H1 (cell line): ENCODE data around the gene CFAP92. TPM values are rescaled to one million over a fixed set of nuclear protein-coding genes. Genes with fewer than 3 reads are reported as not detected.
A peak's percentile ranks its signal among the peaks of the same experiment; 100 is the strongest.

ENCODE experiments used
- CTCF ChIA-PET: fragments of 300-600 bp; sonication (Branson Sonifier 250); formaldehyde crosslinking; loops from one replicate; lab custom pipeline; 2021; ENCODE audit not compliant: partially characterized antibody; lab: Charles Lee
- POLR2A ChIA-PET: fragments of 300-600 bp; sonication (Branson Sonifier 250); formaldehyde crosslinking; loops from one replicate; lab custom pipeline; 2021; ENCODE audit warnings: inconsistent platforms; ENCODE audit not compliant: partially characterized antibody; lab: Charles Lee
- DNase-seq, 2 experiments: peaks; one replicate each; pipeline versions ENCODE4 v3.0.0 to v3.0.0-alpha.2; 2010 to 2022; ENCODE audit warnings: low spot score in 2 of 2, low read depth in 1 of 2, mixed read lengths in 1 of 2
- FAIRE-seq: peaks from 2 replicates; lab custom pipeline; 2011; peaks lifted over from hg19 to GRCh38; lab: Jason Lieb, UNC
- H2AFZ ChIP-seq: 2 replicates; pipeline ENCODE4 v1.8.1; 2012; ENCODE audit warnings: low read length, inconsistent platforms
- H2AK5ac ChIP-seq: 2 replicates; pipeline ENCODE4 v1.6.1; 2013; ENCODE audit warnings: low read depth, low read length
- H2BK120ac ChIP-seq: replicated peaks from 2 replicates; pipeline ENCODE3; 2013; ENCODE audit warnings: low read depth, low read length, inconsistent platforms
- H2BK12ac ChIP-seq: 2 replicates; pipeline ENCODE4 v1.6.1; 2013; ENCODE audit warnings: low read depth, low read length
- H2BK15ac ChIP-seq: 2 replicates; pipeline ENCODE4 v1.6.1; 2013; ENCODE audit warnings: low read length
- H2BK20ac ChIP-seq: 2 replicates; pipeline ENCODE4 v1.6.1; 2013; ENCODE audit warnings: low read length
- H2BK5ac ChIP-seq: 2 replicates; pipeline ENCODE4 v1.6.1; 2013; ENCODE audit warnings: low read depth, low read length
- H3K14ac ChIP-seq: 2 replicates; pipeline ENCODE4 v1.6.1; 2013; ENCODE audit warnings: inconsistent platforms; ENCODE audit not compliant: insufficient read length
- H3K18ac ChIP-seq: 2 replicates; pipeline ENCODE4 v1.6.1; 2013; ENCODE audit warnings: low read length; ENCODE audit errors: extremely low read depth
- H3K23ac ChIP-seq: 2 replicates; pipeline ENCODE4 v1.6.1; 2013; ENCODE audit warnings: inconsistent platforms; ENCODE audit not compliant: insufficient read length
- H3K23me2 ChIP-seq: 2 replicates; pipeline ENCODE4 v1.6.1; 2013; ENCODE audit warnings: low read depth, low read length
- H3K27ac ChIP-seq: 2 replicates; pipeline ENCODE4 v1.6.1; 2011; ENCODE audit warnings: low read depth, low read length, inconsistent platforms
- H3K27me3 ChIP-seq, 4 experiments: replicated peaks in 1 of 4; 1 replicate in 1 of 4; 2 replicates in 3 of 4; pipeline versions ENCODE4 v1.6.1 to v1.8.1; 2011 to 2013; ENCODE audit warnings: low read length in 3 of 4, mild to moderate bottlenecking in 3 of 4, inconsistent platforms in 2 of 4, mixed read lengths in 2 of 4, moderate library complexity in 1 of 4; ENCODE audit not compliant: control insufficient read depth in 3 of 4, insufficient read depth in 3 of 4; ENCODE audit errors: extremely low read depth in 1 of 4
- H3K36me3 ChIP-seq, 4 experiments: 2 replicates each; pipeline versions ENCODE4 v1.6.1 to v1.8.1; 2011 to 2013; ENCODE audit warnings: mild to moderate bottlenecking in 4 of 4, low read length in 3 of 4, moderate library complexity in 2 of 4, control low read depth in 1 of 4, inconsistent platforms in 1 of 4; ENCODE audit not compliant: insufficient read depth in 4 of 4, control insufficient read depth in 2 of 4
- H3K4ac ChIP-seq: replicated peaks from 2 replicates; pipeline ENCODE3; 2013; ENCODE audit warnings: low read length, low read depth, mixed read lengths, inconsistent platforms; ENCODE audit not compliant: insufficient read length
- H3K4me1 ChIP-seq, 4 experiments: replicated peaks in 1 of 4; 1 replicate in 1 of 4; 2 replicates in 3 of 4; pipeline versions ENCODE4 v1.6.1 to v1.8.1; 2011 to 2013; ENCODE audit warnings: low read length in 3 of 4, inconsistent platforms in 2 of 4, mixed read lengths in 1 of 4; ENCODE audit not compliant: insufficient read depth in 4 of 4, control insufficient read depth in 3 of 4
- H3K4me2 ChIP-seq, 2 experiments: 2 replicates each; pipeline versions ENCODE4 v1.6.1 to v1.8.1; 2011 to 2013; ENCODE audit warnings: low read depth in 2 of 2, low read length in 2 of 2, control low read depth in 1 of 2, inconsistent platforms in 1 of 2, mild to moderate bottlenecking in 1 of 2; ENCODE audit not compliant: insufficient read depth in 1 of 2
- H3K4me3 ChIP-seq, 4 experiments: fragments of 200-600, 300-600 bp in 1 of 4; sonication (generic), shearing (Covaris generic), sonication (Bioruptor Twin) in 1 of 4; 2 replicates each; pipeline versions ENCODE4 v1.5.1 to v1.8.1; 2011 to 2016; ENCODE audit warnings: low read length in 4 of 4, low read depth in 3 of 4, control low read depth in 2 of 4, inconsistent platforms in 2 of 4, mild to moderate bottlenecking in 2 of 4, mixed read lengths in 1 of 4, moderate library complexity in 1 of 4; ENCODE audit not compliant: insufficient read depth in 2 of 4; ENCODE audit errors: extremely low read depth in 1 of 4
- H3K56ac ChIP-seq: replicated peaks from 2 replicates; pipeline ENCODE3; 2013; ENCODE audit warnings: low read depth, mild to moderate bottlenecking, mixed read lengths, low read length, inconsistent platforms; ENCODE audit not compliant: insufficient read length
- H3K79me1 ChIP-seq: 2 replicates; pipeline ENCODE4 v1.6.1; 2013; ENCODE audit warnings: low read depth, low read length, control low read depth
- H3K79me2 ChIP-seq, 2 experiments: 2 replicates each; pipeline versions ENCODE4 v1.6.1 to v1.8.1; 2012 to 2013; ENCODE audit warnings: low read length in 2 of 2, mild to moderate bottlenecking in 2 of 2, inconsistent platforms in 1 of 2; ENCODE audit not compliant: insufficient read depth in 2 of 2, control insufficient read depth in 1 of 2
- H3K9ac ChIP-seq, 4 experiments: replicated peaks in 1 of 4; 1 replicate in 1 of 4; 2 replicates in 3 of 4; pipeline versions ENCODE4 v1.6.1 to v1.8.1; 2011 to 2013; ENCODE audit warnings: low read depth in 3 of 4, low read length in 3 of 4, control low read depth in 2 of 4, mild to moderate bottlenecking in 2 of 4, moderate library complexity in 2 of 4, inconsistent platforms in 1 of 4; ENCODE audit errors: extremely low read depth in 1 of 4
- H3K9me3 ChIP-seq, 2 experiments: 2 replicates each; pipeline versions ENCODE4 v1.6.1 to v1.8.1; 2012 to 2013; ENCODE audit warnings: mild to moderate bottlenecking in 2 of 2, moderate library complexity in 2 of 2, control low read depth in 1 of 2, inconsistent platforms in 1 of 2, low read depth in 1 of 2, low read length in 1 of 2, mixed read lengths in 1 of 2; ENCODE audit not compliant: insufficient read depth in 2 of 2
- H4K20me1 ChIP-seq, 2 experiments: replicated peaks in 1 of 2; 2 replicates each; pipeline versions ENCODE3 to v1.8.1; 2011 to 2013; ENCODE audit warnings: inconsistent platforms in 2 of 2, low read length in 2 of 2, mild to moderate bottlenecking in 1 of 2; ENCODE audit not compliant: insufficient read depth in 2 of 2, control insufficient read depth in 1 of 2
- H4K5ac ChIP-seq: 2 replicates; pipeline ENCODE4 v1.6.1; 2013; ENCODE audit warnings: low read length, low read depth, mixed read lengths, inconsistent platforms; ENCODE audit not compliant: insufficient read length
- H4K8ac ChIP-seq: 2 replicates; pipeline ENCODE4 v1.8.0; 2013; ENCODE audit warnings: mild to moderate bottlenecking, moderate library complexity, low read length, inconsistent platforms; ENCODE audit not compliant: insufficient read depth; ENCODE audit errors: extremely low read depth
- H4K91ac ChIP-seq: replicated peaks from 2 replicates; pipeline ENCODE3; 2013; ENCODE audit warnings: low read length, mixed read lengths, inconsistent platforms; ENCODE audit not compliant: insufficient read length
- BCL11A ChIP-seq, 2 experiments: IDR thresholded peaks; one replicate each; pipeline ENCODE4 v1.6.1; 2011; ENCODE audit warnings: low read depth in 2 of 2, low read length in 2 of 2, mild to moderate bottlenecking in 2 of 2
- CBX5 ChIP-seq: fragments of 300-800, 300-1000 bp; sonication (generic); IDR thresholded peaks from 2 replicates; pipeline ENCODE4 v1.7.1; 2016; ENCODE audit warnings: antibody characterized with exemption, low read length, low read depth
- FOSL1 ChIP-seq: IDR thresholded peaks from 2 replicates; pipeline ENCODE4 v1.6.1; 2011; ENCODE audit warnings: mild to moderate bottlenecking, low read depth, low read length, moderate library complexity; ENCODE audit not compliant: insufficient read depth
- JUN ChIP-seq: IDR thresholded peaks from 2 replicates; pipeline ENCODE4 v1.6.1; 2011; ENCODE audit warnings: low read depth, mild to moderate bottlenecking, improper control_type of control experiment, low read length
- MAX ChIP-seq: IDR thresholded peaks from 2 replicates; pipeline ENCODE4 v1.6.1; 2012; ENCODE audit warnings: inconsistent platforms
- NANOG ChIP-seq: IDR thresholded peaks from 2 replicates; pipeline ENCODE4 v1.6.1; 2011; ENCODE audit warnings: low read length, low read depth, mild to moderate bottlenecking, inconsistent platforms; ENCODE audit not compliant: insufficient read depth, poor library complexity, severe bottlenecking
- POU5F1 ChIP-seq: IDR thresholded peaks from 2 replicates; pipeline ENCODE4 v1.6.1; 2011; ENCODE audit warnings: low read depth, mild to moderate bottlenecking, low read length, moderate library complexity
- SRF ChIP-seq: IDR thresholded peaks from 2 replicates; pipeline ENCODE4 v1.6.1; 2011; ENCODE audit warnings: mild to moderate bottlenecking, low read depth, low read length, moderate library complexity
- WGBS, 2 experiments: shearing (Covaris generic) in 1 of 2; methylation state at CpG; one replicate each; pipeline versions ENCODE4 v1.1.6 to v1.1.7; 2013 to 2015; ENCODE audit warnings: low lambda C conversion rate in 2 of 2, mixed read lengths in 2 of 2, inconsistent platforms in 1 of 2, low coverage in 1 of 2, missing lambda C conversion rate in 1 of 2; ENCODE audit not compliant: insufficient replicate concordance in 2 of 2, insufficient coverage in 1 of 2, insufficient read length in 1 of 2; ENCODE audit errors: extremely low coverage in 1 of 2, missing lambda C conversion rate in 1 of 2; 5-methylcytosine and 5-hydroxymethylcytosine counted together
- polyA plus RNA-seq, 7 experiments: library from polyadenylated mRNA; depleted of rRNA in 3 of 7; stranded (reverse) in 5 of 7; unstranded in 2 of 7; fragments of >200 nt in 5 of 7; fragments of 200-250 nt in 2 of 7; gene quantifications; 1 replicate in 5 of 7; 2 replicates in 1 of 7; 4 replicates in 1 of 7; pipeline versions ENCODE4 v1.2.1 to v1.2.3, GENCODE V29; 2011 to 2013; ENCODE audit warnings: missing spikeins in 2 of 7, mixed read lengths in 2 of 7
- total RNA-seq: library from RNA; stranded (reverse); fragmentation: NEBNext Ultra II Directional; extraction: Animal tissue kit (Norgen Biotek cat#: 25700); gene quantifications from 2 replicates; pipeline ENCODE4 v1.2.1, GENCODE V29; 2021
- TF ChIP-seq, protein P1 (sequence below), 3 experiments: IDR thresholded peaks; 1 replicate in 2 of 3; 2 replicates in 1 of 3; pipeline versions ENCODE4 v1.5.1 to v1.6.1; 2011; ENCODE audit warnings: low read length in 3 of 3, mild to moderate bottlenecking in 3 of 3, inconsistent platforms in 2 of 3, low read depth in 1 of 3, moderate library complexity in 1 of 3; ENCODE audit not compliant: insufficient read depth in 1 of 3; ENCODE audit errors: control extremely low read depth in 1 of 3

The CFAP92 gene
- total and polyA plus RNA-seq, 2 of the 8 experiments (the other 6 are each of a cell fraction or from before 2014, with no cell fraction given): 0.77 to 2.0 TPM

DNA sequence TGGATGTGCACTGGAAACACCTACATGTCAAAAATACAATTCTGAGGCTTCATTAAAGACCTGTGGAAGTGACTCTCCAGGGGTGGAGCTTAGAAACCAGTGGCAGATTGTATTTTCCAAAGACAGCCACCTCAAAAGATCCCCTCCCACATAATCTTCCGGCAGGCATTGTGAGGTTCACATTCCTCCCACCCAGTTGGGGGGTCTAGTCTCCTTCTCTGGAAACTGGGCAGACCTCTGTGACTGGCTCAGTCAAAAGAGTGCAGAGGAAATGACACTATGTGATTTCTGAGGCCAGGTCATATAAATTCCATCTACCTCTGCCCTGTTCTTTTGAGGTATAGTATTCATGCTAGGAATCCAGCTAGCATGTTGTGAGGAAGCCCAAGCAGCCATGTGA lies 1.9 kb upstream of the CFAP92 start:
- Histone ChIP-seq H3K27ac (no peak overlapping the region), H3K9me3 (no peaks in the 10 kb centered on the region), H2AFZ (no peak overlapping the region), H3K27me3 (peaks cover 12 to 32% (median 28%) of the 10 kb centered on the region in 4 experiments), H3K18ac (no peak overlapping the region), H3K4me2 (no peak overlapping the region), H4K8ac (no peak overlapping the region), H2BK12ac (peak overlapping the region; percentile 22; the same call in 1 of the 2 replicates), H4K91ac (no peak overlapping the region), H2BK20ac (no peak overlapping the region), H3K4ac (no peak overlapping the region), H3K4me1 (peaks cover 7 to 22% (median 16%) of the 10 kb centered on the region in 4 experiments), H3K23me2 (peaks cover 10% of the 10 kb centered on the region; the same call in 1 of the 2 replicates), H3K14ac (no peak overlapping the region), H3K36me3 (no peaks in the 10 kb centered on the region), H3K56ac (no peak overlapping the region), H4K20me1 (no peaks in the 10 kb centered on the region), H3K4me3 (no peak overlapping the region), H3K79me1 (no peaks in the 10 kb centered on the region), H3K9ac (no peak overlapping the region), H4K5ac (no peak overlapping the region), H2BK15ac (no peak overlapping the region), H2BK5ac (no peak overlapping the region), H2BK120ac (no peak overlapping the region), H3K23ac (no peak overlapping the region), H3K79me2 (no peaks in the 10 kb centered on the region), H2AK5ac (no peak overlapping the region)
- ChIA-PET CTCF (interaction anchor here (1.4 to 3.6 kb wide), 4 partner anchors 20 to 249 kb away, joined by 5 to 28 read pairs (median 8); no protein-coding TSS in a partner anchor), POLR2A (interaction anchor here (0.8 kb wide), 1 partner anchor 200 kb away, joined by 3 read pairs; no protein-coding TSS in a partner anchor)
- 91% methylated on average over 1 of the region's 1 CpG; no CpG with 5 or more reads in 1 of the 2 experiments for WGBS, 2 experiments
- FAIRE-seq (no peak), DNase-seq (no peak)
- TF ChIP-seq JUN (no peak), CBX5 (no peak), BCL11A (IDR thresholded peaks at IDR 0.05; ENCODE audit: low read depth in 2 of 2, low read length in 2 of 2) (no peak), NANOG (no peak), MAX (no peak), FOSL1 (no peak), POU5F1 (no peak), SRF (no peak)
- TF ChIP-seq, protein P1, sequence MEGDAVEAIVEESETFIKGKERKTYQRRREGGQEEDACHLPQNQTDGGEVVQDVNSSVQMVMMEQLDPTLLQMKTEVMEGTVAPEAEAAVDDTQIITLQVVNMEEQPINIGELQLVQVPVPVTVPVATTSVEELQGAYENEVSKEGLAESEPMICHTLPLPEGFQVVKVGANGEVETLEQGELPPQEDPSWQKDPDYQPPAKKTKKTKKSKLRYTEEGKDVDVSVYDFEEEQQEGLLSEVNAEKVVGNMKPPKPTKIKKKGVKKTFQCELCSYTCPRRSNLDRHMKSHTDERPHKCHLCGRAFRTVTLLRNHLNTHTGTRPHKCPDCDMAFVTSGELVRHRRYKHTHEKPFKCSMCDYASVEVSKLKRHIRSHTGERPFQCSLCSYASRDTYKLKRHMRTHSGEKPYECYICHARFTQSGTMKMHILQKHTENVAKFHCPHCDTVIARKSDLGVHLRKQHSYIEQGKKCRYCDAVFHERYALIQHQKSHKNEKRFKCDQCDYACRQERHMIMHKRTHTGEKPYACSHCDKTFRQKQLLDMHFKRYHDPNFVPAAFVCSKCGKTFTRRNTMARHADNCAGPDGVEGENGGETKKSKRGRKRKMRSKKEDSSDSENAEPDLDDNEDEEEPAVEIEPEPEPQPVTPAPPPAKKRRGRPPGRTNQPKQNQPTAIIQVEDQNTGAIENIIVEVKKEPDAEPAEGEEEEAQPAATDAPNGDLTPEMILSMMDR (IDR thresholded peaks at IDR 0.05; ENCODE audit: control extremely low read depth in 1 of 3, insufficient read depth in 1 of 3, low read depth in 1 of 3, low read length in 3 of 3): no peak
